ENCODE measurements around the gene TMEM176B.

TMEM176B gene

DNA sequence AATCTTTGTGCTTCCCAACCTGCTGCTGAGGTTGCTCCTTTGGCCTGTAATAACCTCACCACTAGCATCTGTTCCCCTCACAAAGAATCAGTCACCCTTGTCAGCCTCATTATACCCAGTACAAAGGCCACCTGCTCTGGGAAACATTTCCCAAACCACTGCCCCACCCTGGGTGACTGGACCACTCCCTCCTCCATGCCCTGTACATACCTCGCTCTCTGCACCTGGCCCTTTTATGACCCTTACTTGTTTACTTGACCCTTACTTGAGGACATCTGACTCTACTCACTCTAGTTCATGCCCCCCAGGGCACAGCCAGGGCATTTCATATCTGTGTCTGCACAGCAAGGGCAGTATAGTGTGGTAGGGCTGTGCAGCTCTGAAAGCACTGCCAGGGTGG, 30.8 kb upstream of the TMEM176B start:
- no peak for TF ChIP-seq CTCF (IDR thresholded peaks at IDR 0.05; ENCODE audit: control insufficient read depth, extremely low read depth, insufficient read depth)
- no peak overlapping the region for H3K4me3 ChIP-seq (ENCODE audit: low read depth, low read length)
- DNase-seq (ENCODE audit: low read depth) = no peak

DNA sequence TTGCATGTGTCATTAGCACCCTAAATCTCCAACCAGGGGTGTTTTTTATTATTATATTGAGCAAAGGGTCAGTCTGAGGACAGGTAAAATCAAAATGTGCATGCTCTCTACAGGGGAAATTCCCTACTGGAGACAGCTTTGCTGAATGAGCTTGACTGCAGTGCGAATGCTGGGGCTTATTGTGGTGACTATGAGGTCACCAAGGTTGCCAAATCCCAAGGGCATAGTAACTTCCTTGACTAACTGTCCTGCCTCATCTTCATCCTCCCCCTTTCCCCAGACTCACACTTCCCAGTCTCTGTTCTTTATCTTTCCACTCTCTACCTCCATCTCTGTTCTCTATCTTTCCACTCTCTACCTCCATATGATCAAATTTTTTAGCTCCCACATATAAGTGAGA, 29.3 kb upstream of the TMEM176B start:
- no peak for TF ChIP-seq CTCF (IDR thresholded peaks at IDR 0.05; ENCODE audit: control insufficient read depth, extremely low read depth, insufficient read depth)
- DNase-seq (ENCODE audit: low read depth) = no peak

DNA sequence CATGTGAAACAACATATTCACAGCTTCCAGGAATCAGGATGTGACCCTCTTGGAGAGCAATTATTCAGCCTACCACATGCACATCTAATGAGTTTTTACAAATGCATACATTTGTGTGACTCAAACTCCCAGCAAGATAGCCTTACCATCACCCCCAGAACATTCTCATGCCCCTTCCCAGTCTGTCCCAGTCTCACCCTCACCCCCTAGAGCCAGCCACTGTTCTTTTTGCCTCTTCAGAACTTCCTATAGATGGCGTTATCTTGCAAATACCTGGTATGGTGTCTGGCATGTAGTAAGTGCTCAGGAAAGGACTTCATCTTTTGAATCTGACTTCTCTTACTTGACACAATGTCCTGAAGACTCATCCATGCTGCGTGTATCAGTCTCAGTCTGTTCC, 28.2 kb upstream of the TMEM176B start:
- DNase-seq (ENCODE audit: low read depth) = no peak
- no peak overlapping the region for H3K4me3 ChIP-seq (ENCODE audit: low read depth, low read length)
- TF ChIP-seq CTCF (IDR thresholded peaks at IDR 0.05; ENCODE audit: control insufficient read depth, extremely low read depth, insufficient read depth) = no peak

More for the DNA sequence above, 29.3 kb upstream of the TMEM176B start:
- H3K4me3 ChIP-seq (ENCODE audit: low read depth, low read length) = no peak overlapping the region

DNA sequence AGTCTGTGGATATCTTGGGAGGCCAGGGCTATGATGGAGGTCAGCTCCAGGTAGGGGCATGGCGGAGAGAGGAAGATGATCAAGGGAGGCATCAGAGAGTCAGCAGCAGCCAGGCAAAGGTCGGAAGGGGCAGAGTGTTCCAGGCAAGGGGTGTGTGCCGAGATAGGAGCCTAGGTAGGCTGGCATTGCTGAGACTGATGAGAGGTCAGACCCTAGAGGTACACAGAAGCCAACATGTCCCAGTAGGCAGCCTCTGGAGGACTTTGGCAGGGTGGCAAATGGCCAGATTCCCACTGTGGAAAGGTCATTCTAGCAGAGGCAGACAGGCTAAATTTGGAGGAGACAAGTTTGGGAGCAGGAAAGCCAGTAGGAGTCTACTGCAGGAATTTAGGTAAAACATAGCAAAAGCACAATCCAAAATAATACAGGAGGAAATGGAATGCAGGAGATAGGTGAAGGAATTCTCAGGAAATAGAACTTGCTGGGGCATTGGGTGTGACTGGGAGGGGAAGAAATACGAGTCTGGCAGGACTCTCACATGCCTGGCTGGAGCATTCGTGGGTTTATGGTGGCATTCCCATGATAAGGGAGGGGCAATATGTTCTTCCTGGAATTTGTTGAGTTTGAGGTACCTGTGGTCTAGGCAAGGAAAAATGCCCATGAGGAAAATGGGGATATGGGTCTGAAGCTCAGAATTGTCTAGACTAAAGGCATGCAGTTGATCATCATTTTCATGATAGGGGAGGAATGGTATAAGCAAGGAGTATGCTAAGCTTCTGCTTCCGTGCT, 26.1 kb upstream of the TMEM176B start:
- H3K4me3 ChIP-seq (ENCODE audit: low read depth, low read length) = no peak overlapping the region
- no peak for DNase-seq (ENCODE audit: low read depth)
- no peak for TF ChIP-seq CTCF (IDR thresholded peaks at IDR 0.05; ENCODE audit: control insufficient read depth, extremely low read depth, insufficient read depth)

DNA sequence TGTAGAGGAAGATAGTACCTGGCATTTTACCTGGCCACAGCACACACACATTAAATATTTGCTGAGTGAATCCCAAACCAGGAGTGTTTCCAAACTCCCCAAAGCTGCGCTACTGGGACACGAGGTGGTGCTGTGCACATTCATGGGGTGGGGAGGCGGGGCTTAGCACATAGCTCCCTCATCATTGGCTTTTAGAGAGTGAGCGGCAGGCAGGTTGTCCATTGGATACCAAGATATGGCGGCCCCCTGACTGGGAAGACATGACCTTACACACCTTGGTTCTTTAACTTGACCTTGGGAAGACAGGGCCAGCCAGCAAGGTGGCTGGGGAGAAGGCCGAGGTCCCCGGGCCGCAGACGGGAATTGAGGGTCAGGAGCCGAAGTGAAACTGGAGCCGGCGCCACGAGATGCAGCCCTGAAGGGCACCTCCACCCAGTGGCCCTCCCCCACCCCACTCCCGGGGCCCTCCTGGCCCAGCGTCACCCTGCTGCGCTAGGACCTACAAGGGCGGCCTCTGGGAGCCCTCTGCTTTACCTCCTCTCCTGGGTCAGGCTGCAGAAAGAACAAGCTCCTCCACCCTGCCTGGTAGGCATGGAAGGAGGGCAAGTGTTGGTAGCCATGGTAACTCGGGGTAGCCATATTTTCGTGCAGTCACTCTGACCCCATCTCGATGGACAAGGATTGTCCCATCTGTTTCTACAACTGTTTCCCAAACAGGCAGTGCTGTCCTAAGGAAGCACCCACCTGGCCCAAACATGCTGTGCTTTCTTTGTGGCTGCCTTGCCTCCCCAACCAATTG, 24.4 kb upstream of the TMEM176B start:
- H3K4me3 ChIP-seq (ENCODE audit: low read depth, low read length) = no peak overlapping the region
- peak; percentile 4 for DNase-seq (ENCODE audit: low read depth)
- no peak for TF ChIP-seq CTCF (IDR thresholded peaks at IDR 0.05; ENCODE audit: control insufficient read depth, extremely low read depth, insufficient read depth)

- DNase-seq (ENCODE audit: low read depth) = no peak
- no peak for TF ChIP-seq CTCF (IDR thresholded peaks at IDR 0.05; ENCODE audit: control insufficient read depth, extremely low read depth, insufficient read depth)
- H3K4me3 ChIP-seq (ENCODE audit: low read depth, low read length) = no peak overlapping the region
Observed at GRCh38 chr7:150823484-150824126, 23.4 kb upstream of the TMEM176B start.
